ENCODE data around the gene LRBA.
A peak's percentile ranks its signal among the peaks of the same experiment; 100 is the strongest.

LRBA gene

GRCh38 chr4:150862829-150863228, 152.3 kb downstream of the LRBA start:
- DNase-seq: no peak

- DNase-seq: no peak
Observed at GRCh38 chr4:150859453-150859852, 155.6 kb downstream of the LRBA start.

GRCh38 chr4:150855981-150856510, 159.0 kb downstream of the LRBA start:
- no peak for DNase-seq

- DNase-seq: no peak
Observed at GRCh38 chr4:150854600-150854999, 160.5 kb downstream of the LRBA start.

- DNase-seq: no peak
Observed at GRCh38 chr4:150853882-150854281, 161.2 kb downstream of the LRBA start.

- DNase-seq: no peak
Observed at GRCh38 chr4:150852216-150852615, 162.9 kb downstream of the LRBA start.

GRCh38 chr4:150849016-150849415, 166.1 kb downstream of the LRBA start:
- no peak for DNase-seq

GRCh38 chr4:150828159-150828558, 186.9 kb downstream of the LRBA start:
- DNase-seq: no peak

- no peak for DNase-seq
Observed at GRCh38 chr4:150827226-150827625, 187.9 kb downstream of the LRBA start.

GRCh38 chr4:150826306-150826705, 188.8 kb downstream of the LRBA start:
- no peak for DNase-seq

GRCh38 chr4:150822407-150822806, 192.7 kb downstream of the LRBA start:
- DNase-seq: peak; percentile 51

- DNase-seq: no peak
Observed at GRCh38 chr4:150821641-150822040, 193.4 kb downstream of the LRBA start.

GRCh38 chr4:150820409-150820808, 194.7 kb downstream of the LRBA start:
- DNase-seq: no peak

- no peak for DNase-seq
Observed at GRCh38 chr4:150818661-150819060, 196.4 kb downstream of the LRBA start.

- no peak for DNase-seq
Observed at GRCh38 chr4:150817804-150818528, 197.1 kb downstream of the LRBA start.

GRCh38 chr4:150817017-150817416, 198.1 kb downstream of the LRBA start:
- no peak for DNase-seq

GRCh38 chr4:150816491-150816890, 198.6 kb downstream of the LRBA start:
- DNase-seq: no peak

- DNase-seq: no peak
Observed at GRCh38 chr4:150814873-150815272, 200.2 kb downstream of the LRBA start.

GRCh38 chr4:150805183-150806025, 209.7 kb downstream of the LRBA start:
- DNase-seq: no peak

- no peak for DNase-seq
Observed at GRCh38 chr4:150801833-150802232, 213.3 kb downstream of the LRBA start.

GRCh38 chr4:150799207-150799606, 215.9 kb downstream of the LRBA start:
- DNase-seq: no peak

- DNase-seq: no peak
Observed at GRCh38 chr4:150794706-150795105, 220.4 kb downstream of the LRBA start.

- DNase-seq: no peak
Observed at GRCh38 chr4:150789864-150790263, 225.2 kb downstream of the LRBA start.

- DNase-seq: no peak
Observed at GRCh38 chr4:150784939-150785338, 230.1 kb downstream of the LRBA start.

Measured in islet precursor cell (in vitro differentiated cells).